WTC11 (cell line): Measurements from ENCODE around the gene CLASP1.

ENCODE experiments used
- CREB1 ChIP-seq: sonication (generic); formaldehyde crosslinking; IDR thresholded peaks from 2 replicates; pipeline ENCODE4 v1.8.0; 2023; ENCODE audit warnings: mild to moderate bottlenecking, missing genetic modification reagents
- CTCF ChIP-seq: fragments of 200-600 bp; IDR thresholded peaks from 2 replicates; pipeline ENCODE4 v1.8.0; 2022; ENCODE audit warnings: antibody characterized with exemption
- ETV6 ChIP-seq: sonication (generic); formaldehyde crosslinking; IDR thresholded peaks from 2 replicates; pipeline ENCODE4 v1.8.1; 2022; ENCODE audit warnings: mild to moderate bottlenecking, missing genetic modification reagents
- MAX ChIP-seq: sonication (generic); formaldehyde crosslinking; IDR thresholded peaks from 2 replicates; pipeline ENCODE4 v1.8.0; 2022; ENCODE audit warnings: mild to moderate bottlenecking, missing genetic modification reagents
- NR1H2 ChIP-seq: sonication (generic); formaldehyde crosslinking; IDR thresholded peaks from 2 replicates; pipeline ENCODE4 v1.9.0; 2021; ENCODE audit warnings: mild to moderate bottlenecking, moderate library complexity, missing genetic modification reagents
- NR3C1 ChIP-seq: sonication (generic); formaldehyde crosslinking; conservative IDR thresholded peaks from 2 replicates; pipeline ENCODE4 v1.8.1; 2023; ENCODE audit warnings: low read depth, mild to moderate bottlenecking, missing genetic modification reagents
- SOX15 ChIP-seq: fragments of 250-450 bp; sonication (Bioruptor Pico); IDR thresholded peaks from 2 replicates; pipeline ENCODE4 v1.9.0; 2021; ENCODE audit warnings: mild to moderate bottlenecking
- TEAD4 ChIP-seq: sonication (generic); formaldehyde crosslinking; IDR thresholded peaks from 2 replicates; pipeline ENCODE4 v1.8.0; 2022; ENCODE audit warnings: mild to moderate bottlenecking, missing genetic modification reagents
- USF2 ChIP-seq: sonication (generic); formaldehyde crosslinking; IDR thresholded peaks from 2 replicates; pipeline ENCODE4 v1.8.1; 2023; ENCODE audit warnings: mild to moderate bottlenecking, missing genetic modification reagents, moderate library complexity

GRCh38 chr2:121483021-121483420, 166.2 kb downstream of the CLASP1 start:
- no peak for TF ChIP-seq CTCF
- TF ChIP-seq SOX15 (CRISPR knock-in tag), result no peak
- no peak for TF ChIP-seq CREB1 (CRISPR knock-in tag)
- TF ChIP-seq NR3C1 (CRISPR knock-in tag), result no peak
- no peak for TF ChIP-seq MAX (CRISPR knock-in tag)
- no peak for TF ChIP-seq USF2 (CRISPR knock-in tag)
- no peak for TF ChIP-seq TEAD4 (CRISPR knock-in tag)
- no peak for TF ChIP-seq NR1H2 (CRISPR knock-in tag)
- no peak for TF ChIP-seq ETV6 (CRISPR knock-in tag)
